Measurements from ENCODE around the gene NHLRC2.

Gene NHLRC2

DNA sequence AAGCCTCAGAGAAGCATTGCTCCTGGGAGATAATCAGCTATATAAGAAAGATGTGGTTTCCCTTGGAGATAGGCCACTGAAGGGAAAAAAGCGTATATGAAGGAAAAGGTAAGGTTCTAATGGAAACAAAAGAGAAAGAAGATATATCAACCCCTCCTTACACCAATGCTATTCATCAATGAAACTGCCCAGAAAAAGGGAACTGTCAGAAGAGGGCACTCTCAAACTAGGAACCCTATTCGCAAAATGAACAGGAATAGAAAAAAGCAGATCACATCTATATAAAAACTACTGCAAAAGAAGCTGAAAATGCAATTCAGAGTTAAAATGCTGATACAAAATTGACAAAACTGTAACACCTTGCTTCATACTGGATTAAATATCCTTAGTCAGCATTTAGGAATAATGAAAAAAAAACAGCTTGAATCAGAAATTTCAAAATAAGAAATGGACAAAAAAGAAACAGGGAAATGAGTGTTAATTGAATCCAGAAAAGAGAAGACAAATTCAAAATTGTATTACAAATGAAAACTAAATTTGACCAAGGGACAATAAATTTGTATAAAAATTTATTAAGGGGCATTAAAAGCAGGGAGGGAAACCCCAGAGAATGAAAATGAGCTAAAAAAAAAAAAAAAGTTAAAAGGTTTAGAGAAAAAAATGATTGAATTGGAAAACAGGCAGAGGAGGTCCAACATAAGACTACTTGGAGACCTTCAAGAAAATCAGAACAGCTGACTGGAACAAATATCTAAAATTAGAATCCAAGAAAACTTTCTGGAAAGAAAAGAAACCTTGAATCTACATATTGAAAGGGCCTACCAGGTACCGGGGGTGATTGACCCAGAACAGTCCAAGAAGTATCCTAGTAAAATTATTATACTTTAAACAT is 17.9 kb downstream of the NHLRC2 start:
- no peak overlapping the region for H3K4me3 ChIP-seq (replicated peaks in 1 of 2; ENCODE audit: low read depth in 2 of 2, low read length in 2 of 2)
- DNase-seq (ENCODE audit: low read depth in 2 of 2), result no peak
- no peak for TF ChIP-seq CTCF (IDR thresholded peaks at IDR 0.05; ENCODE audit: low read depth, low read length)

GRCh38 chr10:113875212-113875611 is 20.8 kb downstream of the NHLRC2 start:
- DNase-seq (ENCODE audit: low read depth in 2 of 2), result no peak
- TF ChIP-seq CTCF (IDR thresholded peaks at IDR 0.05; ENCODE audit: low read depth, low read length), result no peak
- H3K4me3 ChIP-seq (replicated peaks in 1 of 2; ENCODE audit: low read depth in 2 of 2, low read length in 2 of 2), result no peak overlapping the region

- DNase-seq (ENCODE audit: low read depth in 2 of 2), result no peak
- no peak for TF ChIP-seq CTCF (IDR thresholded peaks at IDR 0.05; ENCODE audit: low read depth, low read length)
- H3K4me3 ChIP-seq (replicated peaks in 1 of 2; ENCODE audit: low read depth in 2 of 2, low read length in 2 of 2), result no peak overlapping the region
Measured at GRCh38 chr10:113876461-113876860, 22.0 kb downstream of the NHLRC2 start.

DNA sequence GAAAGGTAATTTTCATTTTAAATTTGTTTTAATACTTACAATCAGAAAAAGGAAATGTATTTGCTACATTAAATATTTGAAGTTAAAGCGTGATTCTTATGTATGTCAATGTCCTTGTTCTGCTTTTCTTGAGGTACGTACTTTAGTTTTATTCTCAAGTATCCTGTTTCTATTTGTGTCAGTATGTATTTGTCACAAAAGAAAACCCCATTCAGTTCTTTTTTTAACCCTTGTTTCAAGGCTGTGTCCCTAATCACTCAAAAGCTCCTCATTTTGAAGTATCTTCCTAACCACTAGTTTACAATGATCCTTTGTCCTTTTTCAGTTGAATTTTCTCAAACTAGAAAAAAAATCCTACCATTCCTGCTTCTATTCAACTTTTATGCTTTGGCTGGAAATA is 25.2 kb downstream of the NHLRC2 start:
- no peak for TF ChIP-seq CTCF (IDR thresholded peaks at IDR 0.05; ENCODE audit: low read depth, low read length)
- no peak for DNase-seq (ENCODE audit: low read depth in 2 of 2)
- H3K4me3 ChIP-seq (replicated peaks in 1 of 2; ENCODE audit: low read depth in 2 of 2, low read length in 2 of 2), result no peak overlapping the region

DNA sequence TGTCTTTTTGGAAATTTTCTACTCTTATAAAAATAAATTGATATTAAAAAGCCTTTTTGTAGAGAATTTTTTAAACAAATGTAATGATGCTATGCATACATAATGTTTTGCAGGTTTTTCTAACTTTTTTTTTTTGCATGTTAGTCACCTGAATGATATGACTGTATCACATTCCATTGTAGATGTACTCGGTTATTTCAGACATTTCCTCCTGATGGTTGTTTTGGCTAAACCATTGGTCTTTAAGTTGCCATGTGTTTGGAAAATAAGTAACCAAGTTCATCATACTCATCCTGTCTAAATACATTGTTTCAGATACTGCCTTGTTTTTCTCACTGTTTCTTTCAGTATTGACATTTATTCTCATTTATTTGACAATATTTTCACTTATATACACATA is 25.8 kb downstream of the NHLRC2 start:
- peak in 1 of 2 donors; percentile 76 for DNase-seq (ENCODE audit: low read depth in 2 of 2)
- H3K4me3 ChIP-seq (replicated peaks in 1 of 2; ENCODE audit: low read depth in 2 of 2, low read length in 2 of 2), result no peak overlapping the region
- TF ChIP-seq CTCF (IDR thresholded peaks at IDR 0.05; ENCODE audit: low read depth, low read length), result no peak

DNA sequence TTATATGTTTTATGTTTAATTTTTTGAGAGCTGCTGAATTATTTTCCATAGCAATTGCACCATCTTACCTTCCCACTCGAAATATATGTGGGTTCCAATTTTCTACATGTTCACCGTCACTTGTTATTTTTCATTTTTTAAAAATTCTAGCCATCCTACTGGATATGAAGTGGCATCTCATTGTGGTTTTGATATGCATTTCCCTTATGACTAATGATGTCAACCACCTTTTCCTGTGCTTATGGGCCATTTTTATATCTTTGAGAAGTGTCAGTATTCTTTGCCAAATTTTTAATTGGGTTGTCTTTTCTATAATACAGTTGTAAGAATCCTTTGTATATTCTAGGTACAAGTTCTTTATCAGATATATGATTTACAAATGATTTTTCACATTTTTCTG is 27.8 kb downstream of the NHLRC2 start:
- TF ChIP-seq CTCF (IDR thresholded peaks at IDR 0.05; ENCODE audit: low read depth, low read length), result no peak
- no peak overlapping the region for H3K4me3 ChIP-seq (replicated peaks in 1 of 2; ENCODE audit: low read depth in 2 of 2, low read length in 2 of 2)
- DNase-seq (ENCODE audit: low read depth in 2 of 2), result no peak
